Activated T-cell treated with anti-CD3 and anti-CD28 coated beads, Interleukin-2, amount 50 U/mL, for 4 hours (primary cell): ENCODE measurements around the gene DNER. TPM values are rescaled to one million over a fixed set of nuclear protein-coding genes. Genes with fewer than 3 reads are reported as not detected.
"Not testable (repeated sequence)": the region's sequence is repeated elsewhere in the genome, so short reads cannot be mapped to it uniquely, and the experiment has no call there.

Experiments used
- ATAC-seq, 2 donors: fragments of 200-7000 bp; cut with Tn5 transposase; one replicate each; pipeline ENCODE4 v1.10.0; 2021
- DNase-seq: peaks from one replicate; pipeline ENCODE4 v3.0.0-alpha.2; 2020
- H3K27me3 Mint-ChIP-seq: one replicate; pipeline ENCODE4 v1.8.0; 2021; ENCODE audit warnings: low read depth, mixed read lengths
- H3K36me3 Mint-ChIP-seq: one replicate; pipeline ENCODE4 v1.8.0; 2022; ENCODE audit warnings: mixed read lengths; ENCODE audit not compliant: insufficient read depth
- H3K4me1 Mint-ChIP-seq: one replicate; pipeline ENCODE4 v1.8.0; 2021; ENCODE audit warnings: low read depth, mixed read lengths
- H3K4me3 Mint-ChIP-seq: one replicate; pipeline ENCODE4 v1.8.0; 2021; ENCODE audit warnings: mild to moderate bottlenecking, moderate library complexity, mixed read lengths
- H3K9me3 Mint-ChIP-seq: one replicate; pipeline ENCODE4 v1.8.0; 2021; ENCODE audit warnings: mixed read lengths
- total RNA-seq, 3 donors: library from RNA; stranded (reverse); gene quantifications; one replicate each; pipeline ENCODE4 v1.2.1, GENCODE V29; 2021

DNER gene
- total RNA-seq, 3 donors from 2014 or later, result not detected

- H3K4me1 Mint-ChIP-seq, result no peaks in the 10 kb centered on the region
- DNase-seq (no peak), ATAC-seq (no peak)
- no peaks in the 10 kb centered on the region for H3K36me3 Mint-ChIP-seq
- no peak overlapping the region for H3K4me3 Mint-ChIP-seq
- H3K27me3 Mint-ChIP-seq, result peaks cover 18% of the 10 kb centered on the region
- no peaks in the 10 kb centered on the region for H3K9me3 Mint-ChIP-seq
Measured at GRCh38 chr2:229635371-229635680, 79.0 kb downstream of the DNER start.

DNA sequence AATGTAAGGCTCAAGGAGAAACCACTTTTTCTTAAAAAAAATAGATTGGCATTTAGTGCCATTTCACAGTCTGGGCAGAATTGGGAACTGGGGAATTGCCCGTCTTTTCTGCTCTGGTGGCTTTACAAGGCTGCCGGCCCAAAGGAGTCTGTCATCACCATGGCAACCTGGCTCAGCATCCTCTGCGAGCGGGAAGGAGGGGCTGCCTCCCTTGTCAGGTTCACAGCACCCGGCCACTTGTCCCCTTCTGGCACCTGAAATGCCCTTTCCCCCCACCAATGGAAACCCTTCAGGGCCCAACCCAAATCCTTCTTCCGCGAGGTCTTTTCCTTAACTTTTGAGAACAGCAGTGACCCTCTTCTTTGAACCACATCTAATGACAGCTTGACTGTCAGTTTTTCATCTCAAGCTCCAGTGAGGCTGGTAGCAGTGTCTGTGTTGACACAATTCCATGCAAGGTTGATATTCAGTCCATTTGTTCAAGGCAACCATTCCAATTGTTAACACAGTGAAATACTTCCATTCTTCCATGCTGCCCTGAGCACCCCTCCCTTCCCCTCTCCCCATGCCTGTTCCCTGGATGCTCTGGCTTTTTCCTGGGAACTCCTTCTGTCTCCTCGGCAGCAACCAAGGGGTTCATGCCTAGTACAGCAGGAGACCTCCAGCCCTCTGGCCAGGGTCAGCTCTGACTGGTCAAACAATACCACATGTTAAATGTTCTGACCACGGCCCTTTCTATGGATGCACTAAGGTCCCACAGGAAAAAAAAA is 79.6 kb downstream of the DNER start:
- H3K4me3 Mint-ChIP-seq, result no peak overlapping the region
- DNase-seq (no peak), ATAC-seq (no peak)
- no peaks in the 10 kb centered on the region for H3K36me3 Mint-ChIP-seq
- H3K27me3 Mint-ChIP-seq, result peaks cover 16% of the 10 kb centered on the region
- H3K4me1 Mint-ChIP-seq, result no peaks in the 10 kb centered on the region
- no peaks in the 10 kb centered on the region for H3K9me3 Mint-ChIP-seq

- no peak for ATAC-seq
- Mint-ChIP-seq H3K4me3 (no peak overlapping the region), H3K9me3 (no peaks in the 10 kb centered on the region), H3K4me1 (no peaks in the 10 kb centered on the region), H3K36me3 (no peaks in the 10 kb centered on the region), H3K27me3 (peaks cover 16% of the 10 kb centered on the region)
- DNase-seq, result no peak
Measured at GRCh38 chr2:229633556-229633955, 80.8 kb downstream of the DNER start.

- Mint-ChIP-seq H3K27me3 (peaks cover 6% of the 10 kb centered on the region), H3K36me3 (no peaks in the 10 kb centered on the region), H3K4me1 (no peaks in the 10 kb centered on the region), H3K4me3 (no peak overlapping the region), H3K9me3 (no peaks in the 10 kb centered on the region)
- ATAC-seq (no peak), DNase-seq (no peak)
Measured at GRCh38 chr2:229629039-229629438, 85.3 kb downstream of the DNER start.

- Mint-ChIP-seq H3K27me3 (peaks cover 9% of the 10 kb centered on the region), H3K36me3 (no peaks in the 10 kb centered on the region), H3K4me3 (no peak overlapping the region), H3K9me3 (no peaks in the 10 kb centered on the region), H3K4me1 (no peaks in the 10 kb centered on the region)
- DNase-seq, result no peak
- ATAC-seq, result no peak
Measured at GRCh38 chr2:229627728-229628127, 86.6 kb downstream of the DNER start.

- Mint-ChIP-seq H3K4me1 (no peaks in the 10 kb centered on the region), H3K4me3 (no peak overlapping the region), H3K9me3 (no peaks in the 10 kb centered on the region), H3K36me3 (no peaks in the 10 kb centered on the region), H3K27me3 (peaks cover 9% of the 10 kb centered on the region)
- DNase-seq, result no peak
- ATAC-seq, result no peak
Measured at GRCh38 chr2:229622495-229623355, 91.6 kb downstream of the DNER start.

GRCh38 chr2:229620759-229621158 is 93.6 kb downstream of the DNER start:
- no peak for ATAC-seq
- DNase-seq, result no peak
- Mint-ChIP-seq H3K27me3 (peaks cover 9% of the 10 kb centered on the region), H3K9me3 (no peaks in the 10 kb centered on the region), H3K36me3 (no peaks in the 10 kb centered on the region), H3K4me3 (no peak overlapping the region), H3K4me1 (no peaks in the 10 kb centered on the region)

GRCh38 chr2:229620289-229620688 is 94.1 kb downstream of the DNER start:
- Mint-ChIP-seq H3K4me1 (no peaks in the 10 kb centered on the region), H3K4me3 (no peak overlapping the region), H3K27me3 (peaks cover 6% of the 10 kb centered on the region), H3K9me3 (no peaks in the 10 kb centered on the region), H3K36me3 (no peaks in the 10 kb centered on the region)
- ATAC-seq (no peak), DNase-seq (no peak)

GRCh38 chr2:229616433-229616832 is 97.9 kb downstream of the DNER start:
- no peaks in the 10 kb centered on the region for H3K36me3 Mint-ChIP-seq
- ATAC-seq (no peak), DNase-seq (no peak)
- no peaks in the 10 kb centered on the region for H3K27me3 Mint-ChIP-seq
- H3K4me1 Mint-ChIP-seq, result no peaks in the 10 kb centered on the region
- no peak overlapping the region for H3K4me3 Mint-ChIP-seq
- no peaks in the 10 kb centered on the region for H3K9me3 Mint-ChIP-seq

DNA sequence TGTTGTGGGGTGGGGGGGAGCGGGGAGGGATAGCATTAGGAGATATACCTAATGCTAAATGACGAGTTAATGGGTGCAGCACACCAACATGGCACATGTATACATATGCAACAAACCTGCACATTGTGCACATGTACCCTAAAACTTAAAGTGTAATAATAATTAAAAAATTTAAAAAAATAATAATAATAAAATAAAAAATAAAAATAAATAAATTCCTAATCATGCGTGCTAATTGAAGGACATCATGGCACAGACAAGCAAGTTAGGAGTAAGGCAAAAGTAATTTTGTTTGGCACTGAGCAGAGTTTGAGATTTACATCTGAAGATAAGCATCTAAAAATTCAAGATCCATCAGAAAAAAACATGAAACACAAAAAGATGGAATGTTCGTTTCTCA is 100.3 kb downstream of the DNER start:
- ATAC-seq, H3K9me3 Mint-ChIP-seq, H3K4me1 Mint-ChIP-seq, H3K27me3 Mint-ChIP-seq, H3K4me3 Mint-ChIP-seq, H3K36me3 Mint-ChIP-seq, DNase-seq: not testable (repeated sequence)

- no peak for ATAC-seq
- Mint-ChIP-seq H3K4me3 (no peak overlapping the region), H3K36me3 (no peaks in the 10 kb centered on the region), H3K27me3 (no peaks in the 10 kb centered on the region), H3K9me3 (no peaks in the 10 kb centered on the region), H3K4me1 (no peaks in the 10 kb centered on the region)
- no peak for DNase-seq
Measured at GRCh38 chr2:229612384-229612971, 101.9 kb downstream of the DNER start.

DNA sequence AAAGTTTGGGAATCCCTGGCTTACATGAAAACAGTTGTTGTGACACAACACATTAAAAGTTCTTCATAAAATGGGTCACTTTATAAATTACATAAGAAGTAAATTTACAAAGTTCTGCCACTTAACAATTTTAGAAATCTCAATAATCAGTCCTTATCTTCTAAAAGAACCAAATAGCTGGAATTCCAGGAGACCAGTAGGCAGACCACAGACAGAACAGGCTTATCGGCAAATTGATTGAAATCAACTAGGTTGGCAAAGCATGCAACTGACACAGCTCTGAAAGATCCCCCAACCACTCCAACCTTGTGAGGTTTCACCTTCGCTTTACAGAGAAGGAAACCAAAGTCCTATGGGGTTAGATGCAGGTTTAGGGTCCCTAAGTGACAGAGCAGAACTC is 103.0 kb downstream of the DNER start:
- Mint-ChIP-seq H3K4me1 (no peaks in the 10 kb centered on the region), H3K9me3 (no peaks in the 10 kb centered on the region), H3K36me3 (no peaks in the 10 kb centered on the region), H3K27me3 (no peaks in the 10 kb centered on the region), H3K4me3 (no peak overlapping the region)
- ATAC-seq (no peak), DNase-seq (no peak)

DNA sequence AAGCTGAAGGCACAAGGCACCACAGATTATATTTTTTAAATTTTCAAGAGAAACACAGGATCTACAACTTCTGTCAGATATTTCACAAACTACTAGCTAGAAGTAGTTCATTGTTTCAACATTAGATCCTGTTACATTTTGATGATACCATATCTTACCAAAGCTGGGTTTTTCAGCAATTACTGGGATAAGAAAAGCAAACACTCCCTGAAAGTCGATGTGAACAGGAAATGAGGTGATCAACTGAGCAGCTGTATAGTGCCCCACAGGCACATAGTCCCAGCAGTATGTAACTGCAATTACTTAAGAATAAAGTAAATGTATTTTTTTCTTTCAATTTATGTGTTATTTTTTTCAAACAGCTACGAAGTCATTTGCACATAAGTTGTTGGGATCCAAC is 103.5 kb downstream of the DNER start:
- Mint-ChIP-seq H3K9me3 (no peaks in the 10 kb centered on the region), H3K27me3 (no peaks in the 10 kb centered on the region), H3K4me1 (no peaks in the 10 kb centered on the region), H3K36me3 (no peaks in the 10 kb centered on the region), H3K4me3 (no peak overlapping the region)
- DNase-seq (no peak), ATAC-seq (no peak)

GRCh38 chr2:229610333-229610732 is 104.0 kb downstream of the DNER start:
- Mint-ChIP-seq H3K4me1 (no peaks in the 10 kb centered on the region), H3K27me3 (no peaks in the 10 kb centered on the region), H3K9me3 (no peaks in the 10 kb centered on the region), H3K36me3 (no peaks in the 10 kb centered on the region), H3K4me3 (no peak overlapping the region)
- no peak for ATAC-seq
- DNase-seq, result no peak

- Mint-ChIP-seq H3K9me3 (no peaks in the 10 kb centered on the region), H3K27me3 (peaks cover 12% of the 10 kb centered on the region), H3K36me3 (no peaks in the 10 kb centered on the region), H3K4me1 (no peaks in the 10 kb centered on the region), H3K4me3 (no peak overlapping the region)
- ATAC-seq (no peak), DNase-seq (no peak)
Measured at GRCh38 chr2:229601936-229602335, 112.4 kb downstream of the DNER start.
